ENCODE results near the gene DCAF5. TPM values are rescaled to one million over a fixed set of nuclear protein-coding genes. Genes with fewer than 3 reads are reported as not detected.

The DCAF5 gene
- total RNA-seq, 1 experiment from 2014 or later: 23.5 TPM

- no TSS peak for BruUV-seq (replicated peaks)
- H3K4me1 Mint-ChIP-seq (ENCODE audit: low read depth, unreplicated experiment): no peaks in the 10 kb centered on the region
- TF ChIP-seq CTCF (IDR thresholded peaks at IDR 0.05; ENCODE audit: unreplicated experiment): no peak
- CTCF ChIA-PET: no interaction called here
- H3K9me3 Mint-ChIP-seq (ENCODE audit: low read depth, unreplicated experiment): no peaks in the 10 kb centered on the region
- intact Hi-C loops (cut with micrococcal nuclease; ENCODE audit: unreplicated experiment): no loop called here
- H3K27ac Mint-ChIP-seq (ENCODE audit: unreplicated experiment): no peak overlapping the region
- H3K36me3 Mint-ChIP-seq (ENCODE audit: insufficient read depth, unreplicated experiment): no peaks in the 10 kb centered on the region
- H3K4me3 Mint-ChIP-seq (ENCODE audit: low read depth, unreplicated experiment): no peak overlapping the region
- no peak for DNase-seq
- no peaks in the 10 kb centered on the region for H3K27me3 Mint-ChIP-seq (ENCODE audit: unreplicated experiment)
Measured at GRCh38 chr14:69141550-69141949, 11.4 kb downstream of the DCAF5 start.

- no peak for DNase-seq
- BruUV-seq (replicated peaks): no TSS peak
- intact Hi-C loops (cut with micrococcal nuclease; ENCODE audit: unreplicated experiment): no loop called here
- H3K9me3 Mint-ChIP-seq (ENCODE audit: low read depth, unreplicated experiment): no peaks in the 10 kb centered on the region
- no peak overlapping the region for H3K4me3 Mint-ChIP-seq (ENCODE audit: low read depth, unreplicated experiment)
- CTCF ChIA-PET: no interaction called here
- H3K4me1 Mint-ChIP-seq (ENCODE audit: low read depth, unreplicated experiment): no peaks in the 10 kb centered on the region
- TF ChIP-seq CTCF (IDR thresholded peaks at IDR 0.05; ENCODE audit: unreplicated experiment): no peak
- no peaks in the 10 kb centered on the region for H3K27me3 Mint-ChIP-seq (ENCODE audit: unreplicated experiment)
- H3K36me3 Mint-ChIP-seq (ENCODE audit: insufficient read depth, unreplicated experiment): no peaks in the 10 kb centered on the region
- no peak overlapping the region for H3K27ac Mint-ChIP-seq (ENCODE audit: unreplicated experiment)
Measured at GRCh38 chr14:69139743-69140142, 13.2 kb downstream of the DCAF5 start.

- Mint-ChIP-seq H3K27me3 (ENCODE audit: unreplicated experiment) (no peaks in the 10 kb centered on the region), H3K9me3 (ENCODE audit: low read depth, unreplicated experiment) (no peaks in the 10 kb centered on the region), H3K4me1 (ENCODE audit: low read depth, unreplicated experiment) (peaks cover 7% of the 10 kb centered on the region), H3K27ac (ENCODE audit: unreplicated experiment) (no peak overlapping the region), H3K4me3 (ENCODE audit: low read depth, unreplicated experiment) (no peak overlapping the region), H3K36me3 (ENCODE audit: insufficient read depth, unreplicated experiment) (no peaks in the 10 kb centered on the region)
- CTCF ChIA-PET: no interaction called here
- no peak for TF ChIP-seq CTCF (IDR thresholded peaks at IDR 0.05; ENCODE audit: unreplicated experiment)
- BruUV-seq (replicated peaks): no TSS peak
- intact Hi-C loops (cut with micrococcal nuclease; ENCODE audit: unreplicated experiment): no loop called here
- DNase-seq: no peak
Measured at GRCh38 chr14:69137843-69138535, 14.9 kb downstream of the DCAF5 start.

GRCh38 chr14:69137416-69137815, 15.5 kb downstream of the DCAF5 start:
- H3K4me1 Mint-ChIP-seq (ENCODE audit: low read depth, unreplicated experiment): peaks cover 12% of the 10 kb centered on the region
- H3K27me3 Mint-ChIP-seq (ENCODE audit: unreplicated experiment): no peaks in the 10 kb centered on the region
- H3K9me3 Mint-ChIP-seq (ENCODE audit: low read depth, unreplicated experiment): no peaks in the 10 kb centered on the region
- no peaks in the 10 kb centered on the region for H3K36me3 Mint-ChIP-seq (ENCODE audit: insufficient read depth, unreplicated experiment)
- no peak for DNase-seq
- TF ChIP-seq CTCF (IDR thresholded peaks at IDR 0.05; ENCODE audit: unreplicated experiment): no peak
- no peak overlapping the region for H3K27ac Mint-ChIP-seq (ENCODE audit: unreplicated experiment)
- H3K4me3 Mint-ChIP-seq (ENCODE audit: low read depth, unreplicated experiment): no peak overlapping the region
- no TSS peak for BruUV-seq (replicated peaks)
- intact Hi-C loops (cut with micrococcal nuclease; ENCODE audit: unreplicated experiment): no loop called here
- CTCF ChIA-PET: no interaction called here

Measured in Calu3 (cell line).